ENCODE results near the gene MORC4. TPM values are rescaled to one million over a fixed set of nuclear protein-coding genes. Genes with fewer than 3 reads are reported as not detected.

MORC4 gene
- total RNA-seq, 1 donor from 2014 or later: 18.1 TPM

DNA sequence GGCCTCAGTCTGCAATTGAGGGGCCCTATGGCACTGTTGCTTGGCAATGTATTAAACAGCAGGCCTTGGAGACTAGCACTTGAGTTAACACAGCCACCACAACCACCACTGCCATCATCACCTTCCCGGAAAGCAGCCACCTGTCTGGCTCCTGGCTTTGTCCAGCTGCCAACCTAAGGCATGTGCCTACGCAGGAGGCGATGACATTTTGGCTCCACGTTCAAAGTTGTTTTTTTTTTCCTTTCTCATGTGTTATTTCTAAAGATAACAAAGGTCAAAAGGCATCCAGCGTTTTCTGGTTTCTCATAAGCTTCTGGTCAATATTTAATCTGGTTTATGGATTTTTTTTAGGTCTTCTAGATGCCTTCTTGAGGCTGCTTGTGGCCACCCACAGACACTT lies 72.3 kb downstream of the MORC4 start:
- H3K4me3 Mint-ChIP-seq: no peak overlapping the region
- no peaks in the 10 kb centered on the region for H3K27me3 Mint-ChIP-seq
- no peaks in the 10 kb centered on the region for H3K9me3 Mint-ChIP-seq
- TF ChIP-seq, protein P1, sequence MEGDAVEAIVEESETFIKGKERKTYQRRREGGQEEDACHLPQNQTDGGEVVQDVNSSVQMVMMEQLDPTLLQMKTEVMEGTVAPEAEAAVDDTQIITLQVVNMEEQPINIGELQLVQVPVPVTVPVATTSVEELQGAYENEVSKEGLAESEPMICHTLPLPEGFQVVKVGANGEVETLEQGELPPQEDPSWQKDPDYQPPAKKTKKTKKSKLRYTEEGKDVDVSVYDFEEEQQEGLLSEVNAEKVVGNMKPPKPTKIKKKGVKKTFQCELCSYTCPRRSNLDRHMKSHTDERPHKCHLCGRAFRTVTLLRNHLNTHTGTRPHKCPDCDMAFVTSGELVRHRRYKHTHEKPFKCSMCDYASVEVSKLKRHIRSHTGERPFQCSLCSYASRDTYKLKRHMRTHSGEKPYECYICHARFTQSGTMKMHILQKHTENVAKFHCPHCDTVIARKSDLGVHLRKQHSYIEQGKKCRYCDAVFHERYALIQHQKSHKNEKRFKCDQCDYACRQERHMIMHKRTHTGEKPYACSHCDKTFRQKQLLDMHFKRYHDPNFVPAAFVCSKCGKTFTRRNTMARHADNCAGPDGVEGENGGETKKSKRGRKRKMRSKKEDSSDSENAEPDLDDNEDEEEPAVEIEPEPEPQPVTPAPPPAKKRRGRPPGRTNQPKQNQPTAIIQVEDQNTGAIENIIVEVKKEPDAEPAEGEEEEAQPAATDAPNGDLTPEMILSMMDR (conservative IDR thresholded peaks at IDR 0.05): no peak
- no peak for DNase-seq (ENCODE audit: extremely low spot score, unreplicated experiment)
- no peaks in the 10 kb centered on the region for H3K4me1 Mint-ChIP-seq (ENCODE audit: unreplicated experiment)
- no peaks in the 10 kb centered on the region for H3K36me3 Mint-ChIP-seq
- no peak overlapping the region for H3K27ac Mint-ChIP-seq

DNA sequence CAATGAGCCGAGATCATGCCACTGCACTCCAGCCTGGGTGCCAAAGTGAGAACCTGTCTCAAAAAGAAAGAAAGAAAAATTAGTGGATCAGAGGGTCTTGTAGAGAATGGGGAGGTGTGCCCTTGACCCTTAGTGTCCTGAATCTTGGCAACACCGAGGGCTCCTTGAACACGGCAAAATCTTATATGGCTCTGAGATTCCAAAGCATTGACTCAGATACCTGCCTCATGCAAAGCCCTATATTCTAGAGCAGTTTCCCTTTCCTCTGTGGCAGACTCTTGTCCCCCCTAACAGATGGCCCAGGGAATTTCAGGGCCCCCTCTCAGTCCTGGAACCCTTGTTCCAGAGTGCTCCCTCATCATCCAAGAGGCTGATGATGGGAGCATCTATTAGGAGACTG lies 73.0 kb downstream of the MORC4 start:
- H3K4me3 Mint-ChIP-seq: no peak overlapping the region
- TF ChIP-seq, protein P1 (conservative IDR thresholded peaks at IDR 0.05): no peak
- H3K27ac Mint-ChIP-seq: no peak overlapping the region
- H3K4me1 Mint-ChIP-seq (ENCODE audit: unreplicated experiment): no peaks in the 10 kb centered on the region
- H3K27me3 Mint-ChIP-seq: no peaks in the 10 kb centered on the region
- DNase-seq (ENCODE audit: extremely low spot score, unreplicated experiment): no peak
- no peaks in the 10 kb centered on the region for H3K36me3 Mint-ChIP-seq
- H3K9me3 Mint-ChIP-seq: no peaks in the 10 kb centered on the region

DNA sequence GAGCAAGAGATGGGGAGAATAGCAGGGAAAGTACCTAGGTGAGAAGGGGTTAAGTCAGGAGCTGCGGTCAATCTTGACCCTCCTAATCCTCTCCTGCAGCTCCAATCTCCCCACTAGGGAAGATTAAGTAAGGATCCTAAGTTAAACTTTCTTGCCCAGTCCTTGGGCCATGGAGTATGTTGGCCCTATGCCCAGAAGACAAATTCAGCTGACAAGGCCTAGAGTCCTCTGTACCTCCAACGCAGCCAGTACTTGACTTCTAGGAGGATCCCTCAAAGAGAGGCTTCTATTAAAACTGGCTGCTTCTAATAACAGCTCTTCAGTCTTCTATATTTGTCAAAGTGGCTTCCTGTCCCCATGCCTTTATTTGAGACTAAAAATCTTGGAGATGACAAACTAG lies 78.4 kb downstream of the MORC4 start:
- DNase-seq (ENCODE audit: extremely low spot score, unreplicated experiment): no peak
- Mint-ChIP-seq H3K27me3 (no peaks in the 10 kb centered on the region), H3K4me3 (no peak overlapping the region), H3K36me3 (no peaks in the 10 kb centered on the region), H3K4me1 (ENCODE audit: unreplicated experiment) (peaks cover 9% of the 10 kb centered on the region), H3K9me3 (peaks cover 5% of the 10 kb centered on the region), H3K27ac (no peak overlapping the region)
- TF ChIP-seq, protein P1 (conservative IDR thresholded peaks at IDR 0.05): no peak

DNA sequence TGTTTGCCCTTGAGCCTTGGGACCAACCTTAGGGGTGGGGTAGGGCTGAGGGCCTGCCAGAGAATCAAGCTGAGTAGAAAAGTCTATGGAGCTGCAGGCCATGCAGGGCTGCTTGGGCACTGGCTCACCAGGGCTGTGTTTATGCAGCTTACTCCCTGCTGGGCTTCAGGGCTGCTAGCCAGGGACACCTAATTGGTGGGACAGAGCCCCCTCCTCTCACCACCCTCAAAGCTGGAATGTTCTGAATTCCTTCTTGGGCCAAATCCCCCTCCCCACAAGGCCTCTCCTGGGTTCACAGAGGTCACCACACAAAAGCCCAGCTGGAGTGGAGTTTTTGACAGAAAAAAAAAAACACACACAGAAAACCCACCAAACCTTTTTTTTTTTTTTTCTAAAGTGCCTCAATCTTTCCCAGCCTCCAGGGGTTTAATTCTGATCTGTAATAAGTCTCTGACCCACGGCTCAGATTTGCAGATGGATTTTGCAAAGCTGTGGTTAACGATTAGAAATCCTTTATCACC lies 80.0 kb downstream of the MORC4 start, which contains the start of gene CLDN2:
Gene CLDN2, plus strand, starts transcription at position 471 of the 521 bp plus-strand sequence. CDS start 7,827 bp downstream, outside the sequence.
- H3K4me3 Mint-ChIP-seq: no peak within 1 kb of the TSS
- no peak within 1 kb of the TSS for H3K27ac Mint-ChIP-seq
- H3K4me1 Mint-ChIP-seq (ENCODE audit: unreplicated experiment): peaks cover 9% of the 10 kb centered on the region
- H3K9me3 Mint-ChIP-seq: peaks cover 5% of the 10 kb centered on the region
- TF ChIP-seq, protein P1 (conservative IDR thresholded peaks at IDR 0.05): no peak
- DNase-seq (ENCODE audit: extremely low spot score, unreplicated experiment): no peak
- no peaks in the 10 kb centered on the region for H3K27me3 Mint-ChIP-seq
- H3K36me3 Mint-ChIP-seq: no peaks in the 10 kb centered on the region

DNA sequence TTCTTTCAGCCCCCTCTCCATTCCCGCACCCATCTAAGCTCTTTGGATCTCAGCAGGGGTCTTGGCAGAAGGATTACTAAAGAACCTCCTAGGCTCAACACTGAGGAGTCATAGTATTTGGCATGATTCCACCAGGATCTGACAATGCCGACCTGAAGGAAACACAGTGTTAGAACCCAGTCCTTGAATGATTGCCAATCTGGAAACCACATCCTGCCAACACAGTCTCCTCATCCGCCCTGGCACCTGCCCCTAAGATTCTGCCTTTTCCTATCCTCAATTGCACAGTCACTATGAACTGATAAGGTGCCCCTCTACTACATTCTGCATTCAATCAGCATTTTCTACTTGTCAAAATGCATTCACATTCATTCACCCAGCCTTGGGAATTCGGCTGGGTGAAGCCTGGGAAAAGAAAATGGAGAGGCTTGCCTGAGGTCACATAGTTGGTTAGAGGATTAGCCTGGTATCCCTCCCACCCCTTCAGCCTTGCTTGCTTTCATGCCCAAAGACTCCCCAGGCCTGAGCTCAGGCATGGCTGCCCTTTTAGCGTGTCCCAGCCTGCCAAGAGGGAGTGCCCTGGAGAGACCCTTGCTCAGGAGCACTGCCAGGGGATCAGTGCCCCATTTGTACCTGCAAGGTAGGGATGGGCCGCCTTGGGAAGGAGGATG lies 82.0 kb downstream of the MORC4 start:
- Mint-ChIP-seq H3K4me1 (ENCODE audit: unreplicated experiment) (peaks cover 9% of the 10 kb centered on the region), H3K36me3 (no peaks in the 10 kb centered on the region), H3K4me3 (no peak overlapping the region), H3K27me3 (no peaks in the 10 kb centered on the region), H3K9me3 (peaks cover 5% of the 10 kb centered on the region), H3K27ac (no peak overlapping the region)
- TF ChIP-seq, protein P1 (conservative IDR thresholded peaks at IDR 0.05): no peak
- DNase-seq (ENCODE audit: extremely low spot score, unreplicated experiment): no peak
